Measurements from ENCODE around the gene DTX1. TPM values are rescaled to one million over a fixed set of nuclear protein-coding genes. Genes with fewer than 3 reads are reported as not detected.
"Not testable (repeated sequence)": the region's sequence is repeated elsewhere in the genome, so short reads cannot be mapped to it uniquely, and the experiment has no call there.

DTX1 gene
- total RNA-seq, 1 donor from 2014 or later: 4.5 TPM

- Histone ChIP-seq H3K4me3 (no peak overlapping the region), H3K27ac (no peak overlapping the region), H3K4me1 (no peaks in the 10 kb centered on the region), H3K27me3 (no peaks in the 10 kb centered on the region), H3K9me3 (no peaks in the 10 kb centered on the region), H3K36me3 (no peaks in the 10 kb centered on the region)
- intact Hi-C loops (cut with DNase I): no loop called here
- TF ChIP-seq CTCF (IDR thresholded peaks at IDR 0.05): no peak
- DNase-seq (ENCODE audit: low spot score in 2 of 2): no peak
Observed at GRCh38 chr12:113136128-113136989, 79.8 kb downstream of the DTX1 start.

DNA sequence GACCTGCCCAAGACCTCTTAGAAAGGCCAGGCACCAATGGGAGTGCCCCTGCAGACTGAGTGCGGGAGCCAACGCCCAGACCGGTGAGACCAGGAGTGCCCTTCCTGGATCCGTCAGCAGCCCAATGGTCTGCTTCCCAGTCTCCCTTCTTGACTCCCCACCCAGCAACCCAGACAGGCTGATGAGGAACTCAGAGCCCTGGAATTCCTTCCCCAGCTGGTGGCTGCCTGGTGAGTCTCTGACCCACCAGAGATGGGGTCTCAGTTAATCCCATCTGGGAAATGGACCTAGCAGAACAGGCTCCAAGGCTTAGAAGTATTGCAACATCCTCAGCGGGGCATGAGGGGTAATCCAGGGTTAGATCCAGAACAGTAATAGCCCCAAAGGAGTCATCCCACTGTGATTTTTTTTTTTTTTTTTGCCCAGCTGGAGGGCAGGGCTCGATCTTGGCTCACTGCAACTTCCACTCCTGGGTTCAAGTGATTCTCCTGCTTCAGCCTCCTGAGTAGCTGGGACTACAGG, 80.5 kb downstream of the DTX1 start:
- intact Hi-C loops (cut with DNase I): no loop called here
- H3K27ac ChIP-seq: no peak overlapping the region

DNA sequence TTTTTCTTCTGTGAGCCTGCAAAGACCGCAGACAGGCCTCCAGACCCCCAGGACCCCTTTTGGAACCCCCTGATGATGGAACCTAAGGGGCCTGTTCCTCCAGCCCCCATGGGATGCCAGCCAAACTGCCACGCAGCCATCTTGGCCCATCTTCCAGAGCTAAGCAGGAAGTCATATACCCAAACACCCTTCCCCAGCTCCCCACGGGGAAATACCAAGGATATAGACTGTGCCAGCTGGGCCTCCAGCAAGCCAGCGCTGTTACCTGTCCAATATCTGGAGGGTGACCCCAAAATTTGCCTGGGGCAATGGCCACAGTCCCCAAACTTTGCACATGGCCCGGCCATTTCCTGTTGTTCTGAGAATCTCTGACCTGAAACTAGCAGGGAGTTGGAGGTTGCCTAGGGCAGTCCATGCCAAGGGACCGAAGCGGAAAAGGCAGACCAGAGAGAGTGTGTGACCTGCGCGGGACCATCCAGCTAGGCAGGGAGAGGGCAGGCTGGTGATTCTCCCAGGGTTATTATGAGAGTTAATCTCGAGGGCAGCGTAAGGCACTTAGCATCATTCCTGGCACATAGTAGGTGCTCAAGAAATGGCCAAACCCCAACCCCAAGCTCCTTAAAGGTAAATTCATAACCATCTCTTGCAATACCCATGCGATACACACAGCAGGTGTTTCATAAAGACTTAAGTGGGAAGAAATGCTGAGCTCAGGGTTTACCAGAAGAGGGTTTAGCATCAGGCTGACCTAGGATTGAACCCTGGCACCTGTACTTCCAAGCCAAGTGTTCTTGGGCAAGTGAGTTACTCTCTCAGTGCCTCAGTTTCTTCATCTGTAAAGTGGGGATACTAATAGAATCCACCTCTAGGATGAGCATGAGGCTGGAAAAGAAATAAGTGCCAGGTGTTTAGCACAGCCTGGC, 81.6 kb downstream of the DTX1 start:
- no peaks in the 10 kb centered on the region for H3K27me3 ChIP-seq
- no peak for TF ChIP-seq CTCF (IDR thresholded peaks at IDR 0.05)
- intact Hi-C loops (cut with DNase I): no loop called here

More for the DNA sequence above, 80.5 kb downstream of the DTX1 start:
- Histone ChIP-seq H3K4me1 (no peaks in the 10 kb centered on the region), H3K27me3 (no peaks in the 10 kb centered on the region), H3K4me3 (no peak overlapping the region), H3K9me3 (no peaks in the 10 kb centered on the region), H3K36me3 (no peaks in the 10 kb centered on the region)
- no peak for TF ChIP-seq CTCF (IDR thresholded peaks at IDR 0.05)
- DNase-seq (ENCODE audit: low spot score in 2 of 2): no peak

DNA sequence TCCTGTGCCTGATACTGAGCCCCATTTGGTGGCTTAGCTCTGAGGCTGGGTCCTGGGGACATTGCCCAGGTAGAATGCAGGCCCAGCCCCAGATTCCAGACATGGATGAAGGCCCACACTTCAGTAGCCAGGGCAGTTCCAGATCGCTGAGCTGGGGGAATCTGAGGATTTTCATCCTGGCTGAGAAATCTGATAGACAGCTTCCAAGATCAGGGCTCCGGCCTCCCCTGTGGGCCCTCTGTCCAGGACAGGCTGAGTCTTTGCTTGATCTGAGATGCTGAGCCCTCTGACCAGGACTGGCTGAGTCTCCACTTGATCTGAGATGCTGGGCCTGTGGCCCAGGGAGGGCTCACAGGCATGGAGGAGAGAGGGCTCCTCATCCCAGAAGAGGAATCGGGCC, 82.3 kb downstream of the DTX1 start:
- Histone ChIP-seq H3K27me3 (no peaks in the 10 kb centered on the region), H3K9me3 (no peaks in the 10 kb centered on the region), H3K4me1 (no peaks in the 10 kb centered on the region), H3K36me3 (no peaks in the 10 kb centered on the region), H3K4me3 (no peak overlapping the region), H3K27ac (no peak overlapping the region)
- intact Hi-C loops (cut with DNase I): no loop called here
- DNase-seq (ENCODE audit: low spot score in 2 of 2): no peak
- TF ChIP-seq CTCF (IDR thresholded peaks at IDR 0.05): no peak

More for the DNA sequence above, 81.6 kb downstream of the DTX1 start:
- no peaks in the 10 kb centered on the region for H3K36me3 ChIP-seq
- no peak overlapping the region for H3K27ac ChIP-seq
- DNase-seq (ENCODE audit: low spot score in 2 of 2): no peak
- no peaks in the 10 kb centered on the region for H3K4me1 ChIP-seq
- H3K9me3 ChIP-seq: no peaks in the 10 kb centered on the region
- H3K4me3 ChIP-seq: no peak overlapping the region

GRCh38 chr12:113140706-113141105, 84.2 kb downstream of the DTX1 start:
- no peak overlapping the region for H3K27ac ChIP-seq
- H3K9me3 ChIP-seq: no peaks in the 10 kb centered on the region
- no peaks in the 10 kb centered on the region for H3K36me3 ChIP-seq
- no peaks in the 10 kb centered on the region for H3K27me3 ChIP-seq
- TF ChIP-seq CTCF (IDR thresholded peaks at IDR 0.05): no peak
- intact Hi-C loops (cut with DNase I): no loop called here
- DNase-seq (ENCODE audit: low spot score in 2 of 2): no peak
- H3K4me1 ChIP-seq: no peaks in the 10 kb centered on the region
- H3K4me3 ChIP-seq: no peak overlapping the region

DNA sequence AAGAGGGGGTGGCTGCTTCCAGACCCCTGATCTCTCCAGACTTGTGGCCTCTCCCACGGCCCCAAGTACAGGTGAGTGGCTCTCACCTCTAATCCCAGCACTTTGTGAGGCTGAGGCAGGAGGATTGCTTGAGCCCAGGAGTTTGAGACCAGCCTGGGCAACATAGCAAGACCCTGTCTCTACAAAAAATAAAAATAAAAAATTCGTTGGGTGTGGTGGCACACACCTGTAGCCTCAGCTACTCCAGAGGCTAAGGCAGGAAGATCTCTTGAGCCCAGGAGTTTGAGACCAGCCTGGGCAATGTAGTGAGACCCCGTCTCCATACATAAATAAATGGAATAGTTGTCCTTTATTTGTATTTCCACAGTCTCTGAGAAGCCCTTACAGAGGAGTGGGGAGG, 85.2 kb downstream of the DTX1 start:
- intact Hi-C loops (cut with DNase I); H3K4me1 ChIP-seq; H3K4me3 ChIP-seq; H3K27me3 ChIP-seq; DNase-seq (ENCODE audit: low spot score in 2 of 2); H3K9me3 ChIP-seq; H3K36me3 ChIP-seq; H3K27ac ChIP-seq: not testable (repeated sequence)

Measured in ascending aorta (tissue), 2 donors.